KMS-11 (cell line): ENCODE data around the gene TMEM39B.
"Not testable (repeated sequence)": the region's sequence is repeated elsewhere in the genome, so short reads cannot be mapped to it uniquely, and the experiment has no call there.

ENCODE experiments used
- H2AFZ ChIP-seq: fragments of 200-600 bp; sonication (generic); 2 replicates; pipeline ENCODE4 v1.6.1; 2016; ENCODE audit warnings: antibody characterized with exemption, mixed run types, low read depth
- H3K27ac ChIP-seq: fragments of 200-600 bp; sonication (generic); 2 replicates; pipeline ENCODE4 v1.6.1; 2016; ENCODE audit warnings: mild to moderate bottlenecking, mixed run types
- H3K27me3 ChIP-seq: fragments of 200-600 bp; sonication (generic); 2 replicates; pipeline ENCODE4 v1.6.1; 2017; ENCODE audit warnings: mild to moderate bottlenecking, low read depth, mixed run types, moderate library complexity; ENCODE audit not compliant: insufficient read depth
- H3K36me3 ChIP-seq: fragments of 200-600 bp; sonication (generic); 2 replicates; pipeline ENCODE4 v1.6.1; 2017; ENCODE audit warnings: mild to moderate bottlenecking, mixed run types; ENCODE audit not compliant: insufficient read depth
- H3K4me1 ChIP-seq: fragments of 200-600 bp; sonication (generic); 2 replicates; pipeline ENCODE4 v1.6.1; 2016; ENCODE audit warnings: mild to moderate bottlenecking, low read depth, mixed run types; ENCODE audit not compliant: poor library complexity, severe bottlenecking
- H3K4me2 ChIP-seq: fragments of 200-600 bp; sonication (generic); 2 replicates; pipeline ENCODE4 v1.7.0; 2016; ENCODE audit warnings: mild to moderate bottlenecking, mixed run types
- H3K4me3 ChIP-seq: fragments of 200-600 bp; sonication (generic); IDR thresholded peaks from 2 replicates; pipeline ENCODE4 v1.6.1; 2017; ENCODE audit warnings: low read depth, low read length, mixed read lengths; ENCODE audit not compliant: insufficient read depth
- H3K79me2 ChIP-seq: fragments of 200-600 bp; sonication (generic); 2 replicates; pipeline ENCODE4 v1.6.1; 2016; ENCODE audit warnings: low read depth, mixed run types; ENCODE audit not compliant: insufficient read depth
- H3K9ac ChIP-seq: fragments of 200-600 bp; sonication (generic); 2 replicates; pipeline ENCODE4 v1.6.1; 2016; ENCODE audit warnings: mild to moderate bottlenecking, mixed run types
- H4K20me1 ChIP-seq: fragments of 200-600 bp; sonication (generic); 2 replicates; pipeline ENCODE4 v1.6.1; 2016; ENCODE audit warnings: mild to moderate bottlenecking, mixed run types; ENCODE audit not compliant: insufficient read depth
- CTCF ChIP-seq: fragments of 200-600 bp; sonication (generic); conservative IDR thresholded peaks from 2 replicates; pipeline ENCODE4 v1.6.1; 2017; ENCODE audit warnings: low read depth, mild to moderate bottlenecking, antibody characterized with exemption, low read length, moderate library complexity, mixed read lengths

TMEM39B gene

GRCh38 chr1:32144033-32144432 lies 71.3 kb downstream of the TMEM39B start:
- Histone ChIP-seq H2AFZ (no peak overlapping the region), H3K4me1 (peaks cover 29% of the 10 kb centered on the region), H3K9ac (no peak overlapping the region), H3K79me2 (peaks cover 86% of the 10 kb centered on the region), H3K4me3 (no peak overlapping the region), H3K36me3 (no peaks in the 10 kb centered on the region), H3K4me2 (no peak overlapping the region), H4K20me1 (peaks cover 3% of the 10 kb centered on the region; the same call in 1 of the 2 replicates), H3K27me3 (no peaks in the 10 kb centered on the region), H3K27ac (no peak overlapping the region)
- no peak for TF ChIP-seq CTCF

- not testable (repeated sequence) for H3K9ac ChIP-seq, H3K4me2 ChIP-seq, H3K27me3 ChIP-seq, H2AFZ ChIP-seq, H3K36me3 ChIP-seq, H3K4me3 ChIP-seq, H4K20me1 ChIP-seq, H3K27ac ChIP-seq
- Histone ChIP-seq H3K79me2 (peaks cover 89% of the 10 kb centered on the region), H3K4me1 (peaks cover 24% of the 10 kb centered on the region)
These were observed 75.1 kb downstream of the TMEM39B start for GRCh38 chr1:32147799-32148198.

GRCh38 chr1:32150847-32151246 lies 78.1 kb downstream of the TMEM39B start:
- no peaks in the 10 kb centered on the region for H3K4me1 ChIP-seq
- H3K36me3 ChIP-seq, result no peaks in the 10 kb centered on the region
- TF ChIP-seq CTCF, result no peak
- H3K27ac ChIP-seq, result no peak overlapping the region
- no peak overlapping the region for H2AFZ ChIP-seq
- H3K27me3 ChIP-seq, result no peaks in the 10 kb centered on the region
- H3K4me3 ChIP-seq, result no peak overlapping the region
- H3K4me2 ChIP-seq, result no peak overlapping the region
- peaks cover 70% of the 10 kb centered on the region; the same call in 1 of the 2 replicates for H3K79me2 ChIP-seq
- no peaks in the 10 kb centered on the region; the same call in none of the 2 replicates for H4K20me1 ChIP-seq
- no peak overlapping the region for H3K9ac ChIP-seq

- Histone ChIP-seq H3K27me3 (no peaks in the 10 kb centered on the region), H3K9ac (no peak overlapping the region), H3K4me2 (no peak overlapping the region), H3K79me2 (peaks cover 65% of the 10 kb centered on the region; the same call in 1 of the 2 replicates), H3K4me1 (no peaks in the 10 kb centered on the region), H4K20me1 (no peaks in the 10 kb centered on the region; the same call in none of the 2 replicates), H3K4me3 (no peak overlapping the region), H3K27ac (no peak overlapping the region), H2AFZ (no peak overlapping the region), H3K36me3 (peaks cover 4% of the 10 kb centered on the region; the same call in 1 of the 2 replicates)
- no peak for TF ChIP-seq CTCF
These were observed 78.6 kb downstream of the TMEM39B start for GRCh38 chr1:32151319-32151787.
